IMR-90 (cell line): ENCODE measurements around the gene HHIPL1. TPM values are rescaled to one million over a fixed set of nuclear protein-coding genes. Genes with fewer than 3 reads are reported as not detected.
A peak's percentile ranks its signal among the peaks of the same experiment; 100 is the strongest.

Experiments used
- ATAC-seq: fragments of 200-7000 bp; cut with Tn5 transposase; 2 replicates; pipeline ENCODE4 v1.9.1; 2020; ENCODE audit warnings: low read depth, mild to moderate bottlenecking, moderate library complexity
- BruUV-seq: library from RNA; stranded (reverse); fragments of 400-500 nt; replicated peaks from 2 replicates; lab custom pipeline; 2021; lab: Mats Ljungman, UMichigan
- CTCF ChIA-PET: fragments of 300-600 bp; formaldehyde crosslinking; extraction: SDS; loops from one replicate; lab custom pipeline; 2021; ENCODE audit warnings: antibody characterized with exemption; lab: Yijun Ruan, JAX
- POLR2A ChIA-PET: fragments of 300-600 bp; sonication (Branson Sonifier 250); formaldehyde crosslinking; loops from one replicate; lab custom pipeline; 2022; ENCODE audit warnings: antibody characterized with exemption; ENCODE audit not compliant: unreplicated experiment; lab: Charles Lee
- DNase-seq: peaks from one replicate; pipeline ENCODE4 v3.0.0; 2013
- H2AFZ ChIP-seq: replicated peaks from 2 replicates; pipeline ENCODE3; 2013; ENCODE audit warnings: low read length, mild to moderate bottlenecking; ENCODE audit not compliant: poor library complexity
- H2AK5ac ChIP-seq: 2 replicates; pipeline ENCODE4 v1.6.1; 2013; ENCODE audit warnings: low read depth, low read length, inconsistent platforms
- H2AK9ac ChIP-seq: replicated peaks from 2 replicates; pipeline ENCODE3; 2013; ENCODE audit warnings: mild to moderate bottlenecking, low read depth, low read length, moderate library complexity; ENCODE audit not compliant: poor library complexity
- H2BK120ac ChIP-seq: 2 replicates; pipeline ENCODE4 v1.6.1; 2013; ENCODE audit warnings: low read depth, low read length, inconsistent platforms
- H2BK15ac ChIP-seq: 3 replicates; pipeline ENCODE4 v1.6.1; 2013; ENCODE audit warnings: low read depth, low read length, inconsistent platforms
- H2BK20ac ChIP-seq: 2 replicates; pipeline ENCODE4 v1.6.1; 2013; ENCODE audit warnings: low read depth, mild to moderate bottlenecking, inconsistent platforms, low read length, moderate library complexity
- H2BK5ac ChIP-seq: 2 replicates; pipeline ENCODE4 v1.6.1; 2013; ENCODE audit warnings: mild to moderate bottlenecking, low read depth, low read length, inconsistent platforms; ENCODE audit not compliant: poor library complexity, severe bottlenecking
- H3K14ac ChIP-seq: replicated peaks from 2 replicates; pipeline ENCODE4 v1.6.1; 2013; ENCODE audit warnings: low read depth, low read length, inconsistent platforms
- H3K18ac ChIP-seq: 2 replicates; pipeline ENCODE4 v1.6.1; 2013; ENCODE audit warnings: low read depth, low read length, control low read depth
- H3K23ac ChIP-seq: 2 replicates; pipeline ENCODE4 v1.6.1; 2013; ENCODE audit warnings: low read depth, low read length, inconsistent platforms
- H3K27ac ChIP-seq: 2 replicates; pipeline ENCODE4 v1.5.1; 2013; ENCODE audit warnings: mild to moderate bottlenecking, control low read depth, low read length; ENCODE audit not compliant: insufficient read depth
- H3K27me3 ChIP-seq: 2 replicates; pipeline ENCODE4 v1.6.1; 2013; ENCODE audit warnings: low read length; ENCODE audit not compliant: control insufficient read depth, insufficient read depth
- H3K36me3 ChIP-seq: 2 replicates; pipeline ENCODE4 v1.6.1; 2013; ENCODE audit warnings: low read length, mixed read lengths; ENCODE audit not compliant: control insufficient read depth, insufficient read depth
- H3K4ac ChIP-seq: 2 replicates; pipeline ENCODE4 v1.6.1; 2013; ENCODE audit warnings: low read depth, low read length, inconsistent platforms
- H3K4me1 ChIP-seq: 2 replicates; pipeline ENCODE4 v1.6.1; 2013; ENCODE audit warnings: low read length, mixed read lengths; ENCODE audit not compliant: control insufficient read depth, insufficient read depth
- H3K4me2 ChIP-seq: 2 replicates; pipeline ENCODE4 v1.6.1; 2013; ENCODE audit warnings: low read depth, mild to moderate bottlenecking, control low read depth, low read length, moderate library complexity
- H3K4me3 ChIP-seq: 2 replicates; pipeline ENCODE4 v1.5.1; 2013; ENCODE audit warnings: low read depth, mild to moderate bottlenecking, control low read depth, low read length, moderate library complexity; ENCODE audit not compliant: insufficient read depth
- H3K56ac ChIP-seq: 2 replicates; pipeline ENCODE4 v1.6.1; 2013; ENCODE audit warnings: low read length, inconsistent platforms; ENCODE audit not compliant: insufficient read depth; ENCODE audit errors: extremely low read depth
- H3K79me1 ChIP-seq, 2 experiments: 2 replicates each; pipeline ENCODE4 v1.6.1; 2013; ENCODE audit warnings: low read length in 2 of 2, inconsistent platforms in 1 of 2, low read depth in 1 of 2
- H3K9ac ChIP-seq: 2 replicates; pipeline ENCODE4 v1.6.1; 2013; ENCODE audit warnings: low read depth, low read length, control low read depth
- H3K9me1 ChIP-seq: 2 replicates; pipeline ENCODE4 v1.6.1; 2013; ENCODE audit warnings: low read length, inconsistent platforms; ENCODE audit not compliant: insufficient read depth
- H3K9me3 ChIP-seq: 2 replicates; pipeline ENCODE4 v1.6.1; 2013; ENCODE audit warnings: low read length; ENCODE audit not compliant: control insufficient read depth, insufficient read depth
- H4K20me1 ChIP-seq: 2 replicates; pipeline ENCODE4 v1.6.1; 2013; ENCODE audit warnings: low read length, inconsistent platforms; ENCODE audit not compliant: insufficient read depth
- H4K5ac ChIP-seq: 2 replicates; pipeline ENCODE4 v1.6.1; 2013; ENCODE audit warnings: mild to moderate bottlenecking, low read depth, low read length, control low read depth
- H4K8ac ChIP-seq, 2 experiments: 2 replicates each; pipeline ENCODE4 v1.6.1; 2013; ENCODE audit warnings: low read depth in 2 of 2, low read length in 2 of 2, control low read depth in 1 of 2, inconsistent platforms in 1 of 2
- H4K91ac ChIP-seq: 2 replicates; pipeline ENCODE4 v1.6.1; 2013; ENCODE audit warnings: low read depth, low read length, inconsistent platforms; ENCODE audit not compliant: insufficient read depth
- BHLHE40 ChIP-seq: fragments of 150-350 bp; IDR thresholded peaks from 2 replicates; pipeline ENCODE4 v1.6.1; 2016; ENCODE audit warnings: mild to moderate bottlenecking, low read depth, low read length
- CEBPB ChIP-seq: IDR thresholded peaks from 2 replicates; pipeline ENCODE4 v1.6.1; 2012; ENCODE audit warnings: low read depth, low read length, improper control_type of control experiment
- CHD1 ChIP-seq: IDR thresholded peaks from 2 replicates; pipeline ENCODE4 v1.6.1; 2012; ENCODE audit warnings: low read depth, low read length, improper control_type of control experiment
- FOS ChIP-seq: fragments of 150-350 bp; IDR thresholded peaks from 2 replicates; pipeline ENCODE4 v1.6.1; 2016; ENCODE audit warnings: low read depth, low read length
- MAFK ChIP-seq: IDR thresholded peaks from 2 replicates; pipeline ENCODE4 v1.6.1; 2012; ENCODE audit warnings: low read depth, low read length, improper control_type of control experiment
- MAZ ChIP-seq: IDR thresholded peaks from 2 replicates; pipeline ENCODE4 v1.6.1; 2012; ENCODE audit warnings: low read depth, mild to moderate bottlenecking, low read length, improper control_type of control experiment, moderate library complexity, borderline replicate concordance
- MXI1 ChIP-seq: IDR thresholded peaks from 2 replicates; pipeline ENCODE4 v1.6.1; 2012; ENCODE audit warnings: low read depth, mild to moderate bottlenecking, low read length, moderate library complexity, borderline replicate concordance
- NFE2L2 ChIP-seq: fragments of 150-350 bp; IDR thresholded peaks from 2 replicates; pipeline ENCODE4 v1.6.1; 2016; ENCODE audit warnings: low read depth, mild to moderate bottlenecking, low read length
- POLR2A ChIP-seq: IDR thresholded peaks from 2 replicates; pipeline ENCODE4 v1.6.1; 2012; ENCODE audit warnings: mild to moderate bottlenecking, low read depth, low read length
- RAD21 ChIP-seq: IDR thresholded peaks from 2 replicates; pipeline ENCODE4 v1.6.1; 2012; ENCODE audit warnings: low read length, improper control_type of control experiment
- RCOR1 ChIP-seq: IDR thresholded peaks from 2 replicates; pipeline ENCODE4 v1.6.1; 2012; ENCODE audit warnings: mild to moderate bottlenecking, low read length, improper control_type of control experiment; ENCODE audit not compliant: insufficient replicate concordance
- RFX5 ChIP-seq: IDR thresholded peaks from 2 replicates; pipeline ENCODE4 v1.8.0; 2012; ENCODE audit warnings: low read depth, mild to moderate bottlenecking, low read length, moderate library complexity
- SMC3 ChIP-seq: fragments of 150-350 bp; IDR thresholded peaks from 2 replicates; pipeline ENCODE4 v1.6.1; 2016; ENCODE audit warnings: low read depth, mild to moderate bottlenecking, antibody characterized with exemption, low read length, moderate library complexity
- WGBS, 2 experiments: methylation state at CpG; one replicate each; pipeline versions ENCODE4 v1.1.5 to v1.1.7; 2013; ENCODE audit warnings: missing lambda C conversion rate in 2 of 2; ENCODE audit not compliant: insufficient read length in 1 of 2; ENCODE audit errors: extremely low coverage in 2 of 2; 5-methylcytosine and 5-hydroxymethylcytosine counted together
- dilution Hi-C: fragments of 300-500 bp; cut with HindIII; formaldehyde crosslinking; loops from one replicate; pipeline ENCODE4 v1.14.3; 2018; ENCODE audit warnings: low sequenced_read_pairs; ENCODE audit not compliant: unreplicated experiment
- in situ Hi-C: fragments of 300-500 bp; cut with MboI; formaldehyde crosslinking; loops from 3 replicates; pipeline ENCODE4 v1.14.3; 2019; ENCODE audit warnings: low sequenced_read_pairs, inconsistent platforms, mixed read lengths
- intact Hi-C: fragments of 100-400 bp; cut with micrococcal nuclease; formaldehyde crosslinking; loops from 2 replicates; pipeline ENCODE4 v1.10.0; 2022
- polyA plus RNA-seq, 3 experiments: library from polyadenylated mRNA; depleted of rRNA; stranded (reverse); fragments of >200 nt; gene quantifications; 2 replicates each; pipeline ENCODE4 v1.2.3, GENCODE V29; 2012; ENCODE audit warnings: low replicate concordance in 1 of 3
- total RNA-seq: library from RNA; depleted of rRNA; stranded (reverse); fragments of >200 nt; gene quantifications from 2 replicates; pipeline ENCODE4 v1.2.3, GENCODE V29; 2012
- TF ChIP-seq, protein P1 (sequence below): fragments of 150-350 bp; IDR thresholded peaks from 2 replicates; pipeline ENCODE4 v1.6.1; 2016; ENCODE audit warnings: low read depth, mild to moderate bottlenecking, low read length, moderate library complexity, borderline replicate concordance
- TF ChIP-seq, protein P2 (sequence below): conservative IDR thresholded peaks from 2 replicates; pipeline ENCODE4 v1.5.1; 2012; ENCODE audit warnings: mild to moderate bottlenecking, low read depth, low read length, improper control_type of control experiment
- TF ChIP-seq, protein P3 (sequence below): fragments of 150-350 bp; IDR thresholded peaks from 2 replicates; pipeline ENCODE4 v1.6.1; 2017; ENCODE audit warnings: mild to moderate bottlenecking, antibody characterized with exemption, low read length, low read depth

Gene HHIPL1
- total and polyA plus RNA-seq, 2 of the 4 experiments (the other 2 are of a cell fraction), result 0.65 to 0.72 TPM

DNA sequence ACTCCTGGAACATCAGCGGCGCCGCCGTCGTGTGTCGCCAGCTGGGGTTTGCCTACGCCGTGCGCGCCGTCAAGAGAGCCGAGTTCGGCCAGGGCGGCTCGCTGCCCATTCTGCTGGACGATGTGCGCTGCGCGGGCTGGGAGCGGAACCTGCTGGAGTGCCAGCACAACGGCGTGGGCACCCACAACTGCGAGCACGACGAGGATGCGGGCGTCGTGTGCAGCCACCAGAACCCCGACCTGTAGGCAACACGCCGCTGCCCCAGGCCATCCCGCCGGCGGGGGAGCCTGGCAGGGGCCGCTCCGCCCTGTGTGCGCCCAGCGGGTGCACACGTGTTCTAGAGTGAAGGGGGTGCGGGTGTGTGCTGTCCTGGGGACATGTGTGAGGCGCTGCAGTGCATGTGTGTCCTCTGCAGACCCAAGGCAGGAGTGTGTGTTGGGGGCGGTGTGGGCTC, 30.5 kb downstream of the HHIPL1 start:
- Histone ChIP-seq H2BK15ac (no peak overlapping the region), H3K56ac (no peak overlapping the region), H2BK20ac (no peak overlapping the region), H3K27ac (no peak overlapping the region), H3K9ac (no peak overlapping the region), H3K4me2 (no peak overlapping the region), H3K9me3 (peaks cover 18% of the 10 kb centered on the region), H3K4me1 (no peaks in the 10 kb centered on the region; the same call in 1 of the 2 replicates), H2AK9ac (no peak overlapping the region), H4K5ac (no peak overlapping the region), H4K8ac (no peak overlapping the region), H3K14ac (no peak overlapping the region), H4K20me1 (no peaks in the 10 kb centered on the region), H3K23ac (no peak overlapping the region), H3K27me3 (peaks cover 12% of the 10 kb centered on the region; the same call in 1 of the 2 replicates), H2AK5ac (no peak overlapping the region), H2BK120ac (no peak overlapping the region), H2AFZ (peak overlapping the region; percentile 43), H3K4me3 (no peak overlapping the region), H2BK5ac (no peak overlapping the region), H4K91ac (no peak overlapping the region), H3K36me3 (no peaks in the 10 kb centered on the region), H3K4ac (no peak overlapping the region), H3K18ac (no peak overlapping the region), H3K79me1 (no peaks in the 10 kb centered on the region), H3K9me1 (no peaks in the 10 kb centered on the region)
- in situ Hi-C loops, result no loop called here
- CTCF ChIA-PET, result no interaction called here
- POLR2A ChIA-PET, result no interaction called here
- ATAC-seq, result no peak
- 61% methylated on average over 29 of the region's 42 CpGs; no CpG with 5 or more reads in 1 of the 2 experiments for WGBS, 2 experiments
- dilution Hi-C loops, result no loop called here
- DNase-seq, result no peak
- no peak for TF ChIP-seq NFE2L2
- TF ChIP-seq CHD1, result no peak
- no peak for TF ChIP-seq CEBPB
- TF ChIP-seq BHLHE40, result no peak
- TF ChIP-seq SMC3, result no peak
- no peak for TF ChIP-seq RCOR1
- TF ChIP-seq RAD21, result no peak
- TF ChIP-seq FOS, result no peak
- TF ChIP-seq, protein P1, sequence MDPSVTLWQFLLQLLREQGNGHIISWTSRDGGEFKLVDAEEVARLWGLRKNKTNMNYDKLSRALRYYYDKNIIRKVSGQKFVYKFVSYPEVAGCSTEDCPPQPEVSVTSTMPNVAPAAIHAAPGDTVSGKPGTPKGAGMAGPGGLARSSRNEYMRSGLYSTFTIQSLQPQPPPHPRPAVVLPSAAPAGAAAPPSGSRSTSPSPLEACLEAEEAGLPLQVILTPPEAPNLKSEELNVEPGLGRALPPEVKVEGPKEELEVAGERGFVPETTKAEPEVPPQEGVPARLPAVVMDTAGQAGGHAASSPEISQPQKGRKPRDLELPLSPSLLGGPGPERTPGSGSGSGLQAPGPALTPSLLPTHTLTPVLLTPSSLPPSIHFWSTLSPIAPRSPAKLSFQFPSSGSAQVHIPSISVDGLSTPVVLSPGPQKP, result no peak
- TF ChIP-seq, protein P2, sequence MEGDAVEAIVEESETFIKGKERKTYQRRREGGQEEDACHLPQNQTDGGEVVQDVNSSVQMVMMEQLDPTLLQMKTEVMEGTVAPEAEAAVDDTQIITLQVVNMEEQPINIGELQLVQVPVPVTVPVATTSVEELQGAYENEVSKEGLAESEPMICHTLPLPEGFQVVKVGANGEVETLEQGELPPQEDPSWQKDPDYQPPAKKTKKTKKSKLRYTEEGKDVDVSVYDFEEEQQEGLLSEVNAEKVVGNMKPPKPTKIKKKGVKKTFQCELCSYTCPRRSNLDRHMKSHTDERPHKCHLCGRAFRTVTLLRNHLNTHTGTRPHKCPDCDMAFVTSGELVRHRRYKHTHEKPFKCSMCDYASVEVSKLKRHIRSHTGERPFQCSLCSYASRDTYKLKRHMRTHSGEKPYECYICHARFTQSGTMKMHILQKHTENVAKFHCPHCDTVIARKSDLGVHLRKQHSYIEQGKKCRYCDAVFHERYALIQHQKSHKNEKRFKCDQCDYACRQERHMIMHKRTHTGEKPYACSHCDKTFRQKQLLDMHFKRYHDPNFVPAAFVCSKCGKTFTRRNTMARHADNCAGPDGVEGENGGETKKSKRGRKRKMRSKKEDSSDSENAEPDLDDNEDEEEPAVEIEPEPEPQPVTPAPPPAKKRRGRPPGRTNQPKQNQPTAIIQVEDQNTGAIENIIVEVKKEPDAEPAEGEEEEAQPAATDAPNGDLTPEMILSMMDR, result no peak
- no peak for TF ChIP-seq POLR2A
- TF ChIP-seq MAFK, result no peak
- TF ChIP-seq, protein P3, sequence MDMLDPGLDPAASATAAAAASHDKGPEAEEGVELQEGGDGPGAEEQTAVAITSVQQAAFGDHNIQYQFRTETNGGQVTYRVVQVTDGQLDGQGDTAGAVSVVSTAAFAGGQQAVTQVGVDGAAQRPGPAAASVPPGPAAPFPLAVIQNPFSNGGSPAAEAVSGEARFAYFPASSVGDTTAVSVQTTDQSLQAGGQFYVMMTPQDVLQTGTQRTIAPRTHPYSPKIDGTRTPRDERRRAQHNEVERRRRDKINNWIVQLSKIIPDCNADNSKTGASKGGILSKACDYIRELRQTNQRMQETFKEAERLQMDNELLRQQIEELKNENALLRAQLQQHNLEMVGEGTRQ, result no peak
- no peak for TF ChIP-seq MAZ
- no peak for TF ChIP-seq MXI1
- no peak for TF ChIP-seq RFX5
- intact Hi-C loops, result no loop called here
- BruUV-seq, result no TSS peak
